Esophagus muscularis mucosa (tissue), 4 donors: ENCODE measurements around the gene MAPK4. TPM values are rescaled to one million over a fixed set of nuclear protein-coding genes. Genes with fewer than 3 reads are reported as not detected.

Experiments used
- DNase-seq: peaks from one replicate; pipeline ENCODE4 v3.0.0-alpha.2; 2017; ENCODE audit errors: extremely low spot score
- H3K27ac ChIP-seq, 4 donors: fragments of 200-600 bp; sonication (generic); replicated peaks in 1 of 4; 1 replicate in 3 of 4; 2 replicates in 1 of 4; pipeline ENCODE4 v1.5.1; 2016 to 2019; ENCODE audit warnings: mild to moderate bottlenecking in 1 of 4
- H3K27me3 ChIP-seq, 4 donors: fragments of 200-600 bp; sonication (generic); one replicate each; pipeline versions ENCODE4 v1.5.1 to v1.6.0; 2016 to 2019
- H3K36me3 ChIP-seq, 4 donors: fragments of 200-600 bp; sonication (generic); one replicate each; pipeline ENCODE4 v1.5.1; 2016 to 2019
- H3K4me1 ChIP-seq, 4 donors: fragments of 200-600 bp; sonication (generic); one replicate each; pipeline ENCODE4 v1.5.1; 2016 to 2019
- H3K4me3 ChIP-seq, 4 donors: fragments of 200-600 bp; sonication (generic); 1 replicate in 2 of 4; 2 replicates in 2 of 4; pipeline ENCODE4 v1.5.1; 2016 to 2019; ENCODE audit warnings: mild to moderate bottlenecking in 4 of 4, moderate library complexity in 1 of 4
- H3K9me3 ChIP-seq, 4 donors: fragments of 200-600 bp; sonication (generic); 1 replicate in 3 of 4; 2 replicates in 1 of 4; pipeline ENCODE4 v1.5.1; 2016 to 2019
- CTCF ChIP-seq, 3 experiments: fragments of 200-600 bp in 2 of 3; fragments of 450-650 bp in 1 of 3; sonication (generic) in 2 of 3; IDR thresholded peaks; one replicate each; pipeline ENCODE4 v1.5.1; 2017 to 2019; ENCODE audit warnings: antibody characterized with exemption in 3 of 3, mild to moderate bottlenecking in 2 of 3, moderate library complexity in 1 of 3
- EP300 ChIP-seq: sonication (generic); formaldehyde crosslinking; IDR thresholded peaks from one replicate; pipeline ENCODE4 v1.6.1; 2017; ENCODE audit warnings: antibody characterized with exemption
- POLR2A ChIP-seq: fragments of 450-650 bp; IDR thresholded peaks from one replicate; pipeline ENCODE4 v1.6.1; 2017; ENCODE audit warnings: antibody characterized with exemption, moderate library complexity, mild to moderate bottlenecking, low read depth
- POLR2AphosphoS5 ChIP-seq, 2 donors: sonication (generic); formaldehyde crosslinking; IDR thresholded peaks; one replicate each; pipeline ENCODE4 v1.6.1; 2017; ENCODE audit warnings: antibody characterized with exemption in 2 of 2
- WGBS: methylation state at CpG from one replicate; pipeline ENCODE4 v1.1.5; 2018; 5-methylcytosine and 5-hydroxymethylcytosine counted together
- intact Hi-C: fragments of 100-400 bp; cut with DNase I; formaldehyde crosslinking; loops from one replicate; pipeline ENCODE4 v1.15.1; 2023
- total RNA-seq, 4 donors: library from RNA; depleted of rRNA; stranded (reverse); fragments of >200 nt; gene quantifications; one replicate each; pipeline versions ENCODE4 v1.1.0 to v1.2.1, GENCODE V29; 2016

MAPK4 gene
- total RNA-seq, 4 donors from 2014 or later, result 6.2 to 14.5 (median 9.6) TPM

DNA sequence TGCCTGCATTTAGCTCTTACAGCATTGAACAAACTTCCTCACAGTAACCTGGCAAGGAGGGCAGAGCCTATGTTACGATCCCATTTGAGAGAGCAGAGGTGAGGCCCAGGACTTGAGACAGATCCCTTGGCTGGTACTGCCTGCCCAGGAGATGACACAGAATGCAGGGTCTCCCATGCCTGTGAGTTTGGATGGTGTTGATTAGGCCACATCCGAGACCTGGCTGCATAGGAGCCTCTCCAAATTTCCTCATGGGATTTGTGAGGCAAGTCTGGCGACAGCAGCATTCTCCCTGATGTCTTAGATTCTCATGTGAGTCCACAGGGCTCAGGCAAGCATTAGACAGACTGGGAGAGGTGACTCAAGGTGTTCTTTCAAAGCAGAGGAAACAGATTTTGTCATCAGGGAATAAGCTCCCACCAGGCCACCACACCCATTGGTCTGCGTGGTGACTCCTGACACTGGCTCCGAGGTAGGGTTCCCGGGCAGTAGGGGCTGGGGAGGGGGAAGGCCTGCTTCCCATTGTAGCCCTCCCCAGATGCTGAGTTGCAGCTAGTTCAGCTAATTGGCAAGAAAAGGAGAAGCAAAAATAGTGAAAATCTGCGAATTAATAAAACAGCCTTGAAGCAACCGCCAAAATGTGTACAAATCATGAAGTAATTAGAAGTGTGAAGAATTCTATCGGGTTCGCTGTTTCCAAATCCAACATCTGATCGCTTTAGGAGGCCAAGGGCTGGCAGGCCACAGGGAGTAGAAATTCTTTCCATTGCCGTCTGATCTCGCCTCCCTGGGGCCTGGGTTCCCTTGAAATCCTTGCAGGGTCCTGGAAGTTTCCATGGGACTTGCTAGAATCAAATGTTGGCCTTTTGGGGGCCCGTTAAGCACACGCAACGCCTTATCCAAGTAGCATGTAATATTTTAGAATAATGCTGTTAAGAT, 68.0 kb downstream of the MAPK4 start:
- Histone ChIP-seq H3K36me3 (no peaks in the 10 kb centered on the region), H3K4me3 (no peak overlapping the region), H3K27ac (no peak overlapping the region), H3K27me3 (no peaks in the 10 kb centered on the region), H3K9me3 (no peaks in the 10 kb centered on the region), H3K4me1 (peaks cover 5 to 15% (median 11%) of the 10 kb centered on the region in 4 donors)
- WGBS, result 82% methylated on average over 16 of the region's 16 CpGs
- intact Hi-C loops, result no loop called here
- TF ChIP-seq POLR2AphosphoS5 (IDR thresholded peaks at IDR 0.05) (no peak), POLR2A (no peak), EP300 (no peak), CTCF (IDR thresholded peaks at IDR 0.05) (no peak)
- DNase-seq, result no peak

DNA sequence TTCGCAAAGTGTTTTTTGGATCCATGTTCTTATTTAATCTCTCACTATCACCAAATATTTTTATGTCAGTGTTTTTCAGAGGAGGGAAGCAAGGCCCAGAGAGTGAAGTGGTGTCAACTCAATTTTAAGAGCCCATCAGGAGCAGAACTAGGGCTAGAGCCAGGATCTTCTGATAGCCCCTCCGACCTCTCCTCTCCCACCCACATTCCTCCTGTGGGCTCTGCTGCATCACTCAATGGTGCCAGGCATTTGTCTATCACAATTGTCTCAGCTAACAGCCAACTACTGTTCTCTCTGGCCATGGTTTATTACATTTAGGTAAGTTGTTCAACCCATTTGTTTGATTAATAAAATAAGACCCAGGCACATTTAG, 68.6 kb downstream of the MAPK4 start:
- Histone ChIP-seq H3K9me3 (no peaks in the 10 kb centered on the region), H3K4me1 (peaks cover 5 to 18% (median 15%) of the 10 kb centered on the region in 4 donors), H3K27ac (no peak overlapping the region), H3K27me3 (no peaks in the 10 kb centered on the region), H3K36me3 (no peaks in the 10 kb centered on the region), H3K4me3 (no peak overlapping the region)
- 95% methylated on average over 2 of the region's 2 CpGs for WGBS
- intact Hi-C loops, result no loop called here
- DNase-seq, result no peak
- TF ChIP-seq EP300, result no peak
- TF ChIP-seq POLR2AphosphoS5 (IDR thresholded peaks at IDR 0.05), result no peak
- no peak for TF ChIP-seq POLR2A
- TF ChIP-seq CTCF (IDR thresholded peaks at IDR 0.05), result no peak

- no peaks in the 10 kb centered on the region for H3K36me3 ChIP-seq
- intact Hi-C loops, result no loop called here
- no peaks in the 10 kb centered on the region for H3K27me3 ChIP-seq
- 78% methylated on average over 5 of the region's 5 CpGs for WGBS
- H3K4me1 ChIP-seq, result peaks cover 5 to 18% (median 15%) of the 10 kb centered on the region in 4 donors
- no peak overlapping the region for H3K4me3 ChIP-seq
- TF ChIP-seq POLR2A, result no peak
- no peak for TF ChIP-seq CTCF (IDR thresholded peaks at IDR 0.05)
- no peak for TF ChIP-seq POLR2AphosphoS5 (IDR thresholded peaks at IDR 0.05)
- TF ChIP-seq EP300, result no peak
- no peak overlapping the region for H3K27ac ChIP-seq
- no peaks in the 10 kb centered on the region for H3K9me3 ChIP-seq
- no peak for DNase-seq
These were observed 69.3 kb downstream of the MAPK4 start for GRCh38 chr18:50629148-50629631.

- Histone ChIP-seq H3K9me3 (no peaks in the 10 kb centered on the region), H3K36me3 (no peaks in the 10 kb centered on the region), H3K4me1 (peaks cover 5 to 18% (median 15%) of the 10 kb centered on the region in 4 donors), H3K27ac (peak overlapping the region in 1 of 4 donors; percentile 71), H3K4me3 (no peak overlapping the region), H3K27me3 (no peaks in the 10 kb centered on the region)
- DNase-seq, result no peak
- WGBS, result 91% methylated on average over 8 of the region's 8 CpGs
- no peak for TF ChIP-seq EP300
- no peak for TF ChIP-seq POLR2AphosphoS5 (IDR thresholded peaks at IDR 0.05)
- TF ChIP-seq POLR2A, result no peak
- no peak for TF ChIP-seq CTCF (IDR thresholded peaks at IDR 0.05)
- intact Hi-C loops, result no loop called here
These were observed 71.0 kb downstream of the MAPK4 start for GRCh38 chr18:50630895-50631294.
